HG03558 (cell line): ENCODE measurements around the gene TSTD1.
"Not testable (repeated sequence)": the region's sequence is repeated elsewhere in the genome, so short reads cannot be mapped to it uniquely, and the experiment has no call there.

Experiments used
- ATAC-seq: cut with Tn5 transposase; IDR thresholded peaks from one replicate; pipeline ENCODE4 v1.9.1; 2021; ENCODE audit warnings: moderate number of reproducible peaks; ENCODE audit not compliant: unreplicated experiment; ENCODE audit errors: extremely low read depth

TSTD1 gene

GRCh38 chr1:161044535-161044907, 5.8 kb upstream of the TSTD1 start:
- no peak for ATAC-seq

GRCh38 chr1:161039546-161039945, 782 bp upstream of the TSTD1 start:
- no peak for ATAC-seq

GRCh38 chr1:161039154-161039545, 386 bp upstream of the TSTD1 start:
- no peak for ATAC-seq

GRCh38 chr1:161037661-161038522, 872 bp downstream of the TSTD1 start:
- ATAC-seq = no peak

- ATAC-seq = no peak
These were observed 5.0 kb downstream of the TSTD1 start for GRCh38 chr1:161033751-161034150.

GRCh38 chr1:161032409-161032808, 6.4 kb downstream of the TSTD1 start:
- no peak for ATAC-seq

GRCh38 chr1:161031874-161032273, 6.9 kb downstream of the TSTD1 start:
- ATAC-seq = no peak

GRCh38 chr1:161029466-161029865, 9.3 kb downstream of the TSTD1 start:
- not testable (repeated sequence) for ATAC-seq

GRCh38 chr1:161026954-161027353, 11.8 kb downstream of the TSTD1 start:
- ATAC-seq = not testable (repeated sequence)

GRCh38 chr1:161022432-161022831, 16.3 kb downstream of the TSTD1 start:
- ATAC-seq = not testable (repeated sequence)

GRCh38 chr1:161021970-161022353, 16.8 kb downstream of the TSTD1 start:
- ATAC-seq = no peak

GRCh38 chr1:161021165-161021969, 17.4 kb downstream of the TSTD1 start:
- ATAC-seq = peak; percentile 57

- ATAC-seq = no peak
These were observed 18.1 kb downstream of the TSTD1 start, which contains the start of gene F11R for GRCh38 chr1:161020509-161021164. Gene F11R, minus strand, starts transcription at chr1:161021152. Its CDS starts 79 bp downstream, at chr1:161021073.

GRCh38 chr1:161019751-161020495, 18.8 kb downstream of the TSTD1 start:
- ATAC-seq = no peak

GRCh38 chr1:161019111-161019660, 19.6 kb downstream of the TSTD1 start:
- ATAC-seq = not testable (repeated sequence)

- no peak for ATAC-seq
These were observed 20.2 kb downstream of the TSTD1 start for GRCh38 chr1:161018631-161018930.

GRCh38 chr1:161017756-161018630, 20.8 kb downstream of the TSTD1 start:
- ATAC-seq = no peak

GRCh38 chr1:161017181-161017580, 21.6 kb downstream of the TSTD1 start:
- ATAC-seq = not testable (repeated sequence)

GRCh38 chr1:161016683-161017082, 22.1 kb downstream of the TSTD1 start:
- ATAC-seq = not testable (repeated sequence)
